Chondrocyte (in vitro differentiated cells): Measurements from ENCODE around the gene NUP133. TPM values are rescaled to one million over a fixed set of nuclear protein-coding genes. Genes with fewer than 3 reads are reported as not detected.
A peak's percentile ranks its signal among the peaks of the same experiment; 100 is the strongest.

Source experiments
- DNase-seq: peaks from one replicate; pipeline ENCODE4 v3.0.0; 2021; ENCODE audit warnings: mixed read lengths, low spot score
- H3K27ac Mint-ChIP-seq: one replicate; pipeline ENCODE4 v1.8.0; 2021; ENCODE audit warnings: mild to moderate bottlenecking, moderate library complexity, mixed read lengths; ENCODE audit not compliant: unreplicated experiment
- H3K27me3 Mint-ChIP-seq: 2 replicates; pipeline ENCODE4 v1.8.0; 2021; ENCODE audit warnings: low read depth, mixed read lengths
- H3K36me3 Mint-ChIP-seq: 2 replicates; pipeline ENCODE4 v1.8.0; 2021; ENCODE audit warnings: low read depth, mixed read lengths
- H3K4me1 Mint-ChIP-seq: 2 replicates; pipeline ENCODE4 v1.8.0; 2021; ENCODE audit warnings: low read depth, mild to moderate bottlenecking, mixed read lengths
- H3K4me3 Mint-ChIP-seq: one replicate; pipeline ENCODE4 v1.8.0; 2021; ENCODE audit warnings: mild to moderate bottlenecking, moderate library complexity, mixed read lengths; ENCODE audit not compliant: unreplicated experiment
- H3K9me3 Mint-ChIP-seq: 2 replicates; pipeline ENCODE4 v1.8.0; 2021; ENCODE audit warnings: low read depth, mixed read lengths
- CTCF ChIP-seq: fragments of 200-600 bp; sonication (generic); IDR thresholded peaks from 2 replicates; pipeline ENCODE4 v1.5.0; 2021; ENCODE audit warnings: antibody characterized with exemption, mild to moderate bottlenecking, moderate library complexity
- total RNA-seq: library from RNA; stranded (reverse); gene quantifications from 3 replicates; pipeline ENCODE4 v1.2.1, GENCODE V29; 2021

Gene NUP133
- total RNA-seq, 1 donor from 2014 or later: 30.7 TPM

GRCh38 chr1:229434641-229435051 is 73.5 kb downstream of the NUP133 start:
- no peak for DNase-seq
- peaks cover 29% of the 10 kb centered on the region for H3K27me3 Mint-ChIP-seq
- peak overlapping the region; percentile 44 for H3K4me3 Mint-ChIP-seq
- peaks cover 5% of the 10 kb centered on the region for H3K36me3 Mint-ChIP-seq
- peaks cover 2% of the 10 kb centered on the region for H3K9me3 Mint-ChIP-seq
- no peak for TF ChIP-seq CTCF
- no peak overlapping the region for H3K27ac Mint-ChIP-seq
- peaks cover 24% of the 10 kb centered on the region for H3K4me1 Mint-ChIP-seq

DNA sequence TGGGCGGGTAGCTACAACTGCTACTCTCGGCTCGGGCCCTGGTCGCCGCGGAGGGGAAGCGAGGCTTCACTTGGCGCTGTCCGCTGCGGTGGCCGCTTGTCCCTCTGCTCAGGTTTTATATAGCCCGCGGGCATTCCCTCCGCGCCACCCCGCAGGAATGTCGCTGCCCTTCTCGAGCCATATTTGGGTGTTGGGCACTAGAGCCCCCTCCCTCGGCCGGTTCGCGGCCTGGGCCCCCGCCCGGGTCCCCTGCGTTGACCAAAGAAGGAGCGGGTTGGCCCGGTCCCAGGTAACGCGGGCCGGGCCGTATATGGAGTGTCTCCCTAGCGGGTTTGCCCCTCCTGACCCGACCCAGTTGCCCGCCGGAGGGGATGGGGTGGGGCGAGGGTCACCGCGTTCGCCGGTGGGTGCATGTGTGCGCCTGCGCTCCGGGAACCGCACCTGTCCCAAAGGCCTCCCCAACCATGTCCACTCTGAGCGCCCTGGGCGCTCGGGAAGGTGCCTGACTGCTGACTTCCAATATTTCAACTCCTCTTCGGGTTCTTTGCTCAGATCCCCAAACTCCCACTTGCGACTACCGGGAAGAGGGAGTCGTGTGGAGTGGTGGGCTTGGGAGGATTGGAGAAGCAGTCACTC is 74.0 kb downstream of the NUP133 start, which contains the start of gene ACTA1:
ACTA1 (minus strand) TSS at position 90 of the 636 bp plus-strand sequence. CDS start 979 bp downstream, outside the sequence.
- H3K27me3 Mint-ChIP-seq: peaks cover 29% of the 10 kb centered on the region
- no peak for DNase-seq
- H3K27ac Mint-ChIP-seq: no peak within 1 kb of the TSS
- H3K36me3 Mint-ChIP-seq: peaks cover 5% of the 10 kb centered on the region
- peaks cover 2% of the 10 kb centered on the region for H3K9me3 Mint-ChIP-seq
- H3K4me1 Mint-ChIP-seq: peaks cover 24% of the 10 kb centered on the region
- TF ChIP-seq CTCF: no peak
- H3K4me3 Mint-ChIP-seq: peak within 1 kb of the TSS; percentile 44

DNA sequence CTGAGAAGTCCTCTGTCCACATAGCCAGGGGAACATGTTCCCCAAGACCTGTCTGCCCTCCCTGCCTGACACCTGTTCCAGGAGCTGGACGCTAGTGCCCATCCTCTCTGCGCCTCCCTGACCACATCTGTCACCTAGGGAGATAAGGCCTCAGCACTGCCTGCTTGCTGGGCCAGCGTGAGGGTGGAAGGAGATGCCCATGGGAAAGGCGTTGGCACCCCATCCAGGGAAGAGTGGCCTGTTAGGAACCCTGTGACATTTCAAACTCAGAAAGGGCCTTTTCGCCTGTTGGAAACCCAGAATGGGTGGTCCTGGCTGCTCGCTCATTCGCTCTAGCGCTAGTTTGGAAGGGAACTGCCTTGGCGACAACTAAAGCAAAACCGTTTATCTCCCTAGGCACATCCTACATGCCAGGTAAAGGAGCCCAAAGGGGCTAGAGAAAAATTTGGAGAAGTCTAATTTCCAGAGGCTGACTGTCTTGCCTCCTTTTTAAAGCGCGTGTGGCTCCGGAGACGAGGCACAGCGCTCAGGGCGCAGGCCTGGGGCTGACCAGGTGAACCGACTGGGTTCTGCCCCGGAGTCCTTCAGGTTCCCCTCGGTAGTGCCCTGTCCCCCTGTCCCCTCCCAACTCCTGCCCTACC is 74.7 kb downstream of the NUP133 start:
- Mint-ChIP-seq H3K27me3 (peaks cover 31% of the 10 kb centered on the region), H3K9me3 (peaks cover 2% of the 10 kb centered on the region)

DNA sequence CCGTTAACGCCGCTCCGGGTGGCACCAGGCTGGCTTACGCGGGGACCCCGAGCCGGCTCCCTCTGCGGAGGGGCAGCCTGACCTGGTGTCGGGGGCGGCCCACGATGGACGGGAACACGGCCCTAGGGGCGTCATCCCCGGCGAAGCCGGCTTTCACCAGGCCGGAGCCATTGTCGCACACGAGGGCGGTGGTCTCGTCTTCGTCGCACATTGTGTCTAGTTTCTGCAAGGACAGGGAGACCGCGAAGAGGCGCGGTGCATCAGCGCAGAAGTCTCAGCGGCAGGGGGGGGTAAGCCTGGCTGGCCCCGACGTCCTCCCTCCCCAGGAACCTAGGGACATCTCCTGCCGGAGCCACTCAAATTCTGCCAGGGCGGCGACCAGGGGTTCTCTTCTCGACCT is 75.2 kb downstream of the NUP133 start:
- no peaks in the 10 kb centered on the region for H3K36me3 Mint-ChIP-seq
- H3K9me3 Mint-ChIP-seq: peaks cover 2% of the 10 kb centered on the region
- no peak for TF ChIP-seq CTCF
- peaks cover 21% of the 10 kb centered on the region for H3K4me1 Mint-ChIP-seq
- H3K27ac Mint-ChIP-seq: no peak overlapping the region
- DNase-seq: no peak
- no peak overlapping the region for H3K4me3 Mint-ChIP-seq
- peaks cover 34% of the 10 kb centered on the region for H3K27me3 Mint-ChIP-seq

More for the DNA sequence above, 74.7 kb downstream of the NUP133 start:
- no peak for TF ChIP-seq CTCF
- H3K36me3 Mint-ChIP-seq: peaks cover 3% of the 10 kb centered on the region
- H3K4me1 Mint-ChIP-seq: peaks cover 21% of the 10 kb centered on the region
- no peak overlapping the region for H3K4me3 Mint-ChIP-seq
- DNase-seq: no peak
- no peak overlapping the region for H3K27ac Mint-ChIP-seq

- peaks cover 2% of the 10 kb centered on the region for H3K9me3 Mint-ChIP-seq
- no peak for TF ChIP-seq CTCF
- no peak overlapping the region for H3K27ac Mint-ChIP-seq
- DNase-seq: no peak
- H3K4me3 Mint-ChIP-seq: no peak overlapping the region
- H3K27me3 Mint-ChIP-seq: peaks cover 34% of the 10 kb centered on the region
- H3K36me3 Mint-ChIP-seq: no peaks in the 10 kb centered on the region
- peaks cover 21% of the 10 kb centered on the region for H3K4me1 Mint-ChIP-seq
Observed at GRCh38 chr1:229432116-229432461, 76.1 kb downstream of the NUP133 start.
